GM18873 (cell line): Measurements from ENCODE around the gene C5orf46.

Experiments
- ATAC-seq: cut with Tn5 transposase; IDR thresholded peaks from one replicate; pipeline ENCODE4 v1.9.1; 2021; ENCODE audit warnings: mild to moderate bottlenecking, moderate library complexity, moderate number of reproducible peaks; ENCODE audit not compliant: unreplicated experiment, low FRiP score

C5orf46 gene

DNA sequence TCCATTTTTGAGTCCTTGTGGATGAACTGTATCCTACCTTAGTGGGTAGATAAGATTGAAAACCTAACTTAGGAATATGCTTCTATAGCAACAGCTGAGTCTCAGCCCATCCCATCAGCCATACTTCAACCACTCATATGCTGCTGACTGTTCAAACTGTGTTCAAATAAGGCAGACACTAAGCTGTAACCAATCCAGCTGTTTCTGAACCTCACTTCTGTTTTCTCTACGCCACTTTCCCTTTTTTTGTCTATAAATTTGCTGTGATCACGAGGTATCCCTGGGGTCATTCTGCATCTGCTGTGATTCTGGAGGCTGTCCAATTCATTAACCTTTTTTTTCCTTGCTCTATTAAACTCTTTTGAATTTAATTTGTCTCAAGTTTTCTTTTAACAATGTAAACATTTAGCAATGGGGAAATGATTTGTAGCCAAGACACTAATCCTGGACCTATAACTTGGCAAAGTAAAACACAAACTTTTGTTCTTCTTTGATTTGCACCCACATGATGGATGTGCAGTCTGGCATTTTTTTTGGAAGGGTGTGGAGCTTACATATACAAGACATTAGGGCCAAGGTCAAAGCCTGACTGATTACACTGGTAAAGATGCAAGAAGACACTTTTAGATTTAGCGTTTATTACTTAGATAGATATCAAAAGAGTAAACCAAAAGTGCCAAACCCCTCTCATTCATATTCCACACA lies 42.7 kb downstream of the C5orf46 start:
- no peak for ATAC-seq

DNA sequence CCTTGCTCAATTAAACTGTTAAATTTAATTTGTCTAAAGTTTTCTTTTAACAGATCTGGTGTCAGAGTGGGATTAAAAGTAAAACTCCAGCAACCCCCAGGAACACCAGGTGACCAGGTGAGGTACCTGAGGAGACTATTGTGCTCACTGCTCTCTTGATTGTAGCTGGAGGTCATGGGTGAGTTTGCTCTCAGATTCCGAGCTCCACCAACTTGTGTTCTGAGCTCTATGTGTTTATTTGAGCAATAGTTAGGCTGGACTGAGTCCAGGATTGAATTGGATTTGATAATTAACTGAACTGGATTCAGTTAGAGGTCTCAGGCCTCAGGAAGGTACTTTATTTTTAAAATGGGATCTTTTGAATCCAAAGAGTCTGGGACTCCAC lies 45.7 kb downstream of the C5orf46 start:
- ATAC-seq = no peak

DNA sequence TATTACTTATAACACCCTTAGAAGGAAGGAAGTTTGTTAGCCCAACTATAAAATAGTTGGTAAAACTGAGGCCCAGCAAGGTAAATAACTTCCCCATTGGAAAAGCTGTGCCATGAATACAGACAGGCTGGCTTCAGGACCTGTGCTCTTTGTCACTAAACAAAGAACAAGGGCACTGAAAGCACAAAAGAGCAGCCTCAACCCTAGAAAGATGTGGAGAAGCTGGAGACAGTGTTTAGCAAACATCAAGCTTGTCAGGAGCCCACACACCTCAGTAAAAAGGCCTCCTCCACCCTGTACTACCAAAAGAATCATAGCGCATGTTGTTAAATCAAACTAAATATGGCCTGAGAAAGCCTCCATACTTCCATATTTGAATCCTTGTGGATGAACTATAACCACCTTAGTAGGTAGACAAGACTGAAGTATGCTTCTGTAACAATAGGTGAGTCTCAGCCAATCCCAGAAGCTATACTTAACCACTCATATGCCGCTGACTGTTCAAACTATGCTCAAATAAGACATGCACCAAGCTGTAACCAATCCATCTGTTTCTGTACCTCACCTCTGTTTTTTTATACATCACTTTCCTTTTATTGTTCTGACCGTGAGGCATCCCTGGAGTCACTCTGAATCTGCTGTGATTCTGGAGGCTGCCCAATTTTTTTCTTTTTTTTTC lies 46.2 kb downstream of the C5orf46 start:
- ATAC-seq = no peak

DNA sequence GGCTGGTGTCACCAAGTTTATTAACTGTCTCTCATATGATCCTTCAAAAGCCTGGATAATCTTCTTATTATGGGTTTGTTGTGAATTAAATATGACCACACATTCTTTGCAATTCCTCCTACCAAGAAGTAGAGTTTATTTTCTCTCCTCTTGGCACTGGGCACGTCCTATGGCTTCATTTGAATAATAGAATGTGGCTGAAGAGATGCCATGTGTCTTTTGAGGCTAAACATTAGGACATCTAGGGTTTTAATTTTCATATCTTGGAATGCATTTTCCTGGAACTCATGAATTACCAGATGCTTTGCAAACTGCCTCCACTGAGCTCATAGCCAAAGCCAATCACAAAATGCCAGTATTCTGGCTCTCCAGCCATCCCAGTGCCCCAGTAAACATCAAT lies 47.8 kb downstream of the C5orf46 start:
- no peak for ATAC-seq

DNA sequence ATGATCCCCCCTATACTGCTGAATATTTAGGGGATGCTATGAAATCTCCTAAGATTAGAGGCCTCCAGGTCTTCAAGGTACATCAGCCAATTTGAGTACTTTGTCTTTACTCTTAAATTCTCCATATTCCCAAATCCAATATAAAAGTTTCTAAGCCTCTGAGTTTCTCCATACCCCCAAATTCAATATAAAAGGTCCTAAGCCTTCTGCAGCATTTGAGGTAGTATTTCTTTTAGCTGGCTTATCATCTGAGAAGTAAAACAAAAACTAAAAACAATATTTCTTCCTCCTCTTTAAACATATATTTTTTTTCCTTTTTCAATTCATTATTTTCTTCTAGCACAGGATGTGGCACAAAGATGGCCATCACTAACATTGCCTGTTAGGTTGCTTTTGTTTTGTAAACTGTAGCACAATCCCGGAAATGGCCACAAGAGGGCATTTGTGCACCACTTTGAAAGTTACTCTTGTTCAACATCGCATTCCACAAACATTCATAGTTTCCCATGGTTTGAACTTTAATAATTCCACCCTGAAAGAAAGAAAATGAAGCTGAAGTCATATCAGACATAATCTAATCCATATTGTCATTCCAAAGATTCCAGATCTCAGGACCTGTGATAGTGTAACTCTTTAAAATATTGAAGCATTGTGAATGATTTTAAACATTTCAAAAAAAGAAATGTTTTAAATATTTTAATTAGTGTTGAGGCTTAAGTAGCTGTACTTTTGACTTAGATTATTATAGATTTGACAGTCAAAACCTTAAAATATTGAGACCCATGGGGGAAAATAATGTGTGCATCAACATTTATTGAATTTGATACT lies 48.8 kb downstream of the C5orf46 start:
- peak; percentile 68 for ATAC-seq

DNA sequence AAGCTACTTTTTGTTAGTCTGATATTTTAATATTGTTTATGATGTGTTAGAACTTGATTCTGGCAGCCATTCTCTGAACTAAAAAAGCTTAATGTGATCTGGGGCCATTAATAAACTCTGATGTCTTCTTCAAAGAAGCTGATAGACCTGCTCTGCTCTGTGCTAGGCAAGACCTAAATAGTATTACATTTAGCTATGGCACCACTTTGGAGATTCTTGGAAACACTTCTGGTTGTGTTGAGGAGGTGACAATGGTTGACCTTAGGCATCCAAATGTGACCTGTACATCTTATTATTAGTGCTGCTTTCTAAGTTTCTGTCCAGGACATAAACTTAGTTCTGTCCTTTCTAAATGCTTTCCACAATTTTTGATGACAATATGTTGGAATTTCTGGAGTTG lies 49.5 kb downstream of the C5orf46 start:
- no peak for ATAC-seq

DNA sequence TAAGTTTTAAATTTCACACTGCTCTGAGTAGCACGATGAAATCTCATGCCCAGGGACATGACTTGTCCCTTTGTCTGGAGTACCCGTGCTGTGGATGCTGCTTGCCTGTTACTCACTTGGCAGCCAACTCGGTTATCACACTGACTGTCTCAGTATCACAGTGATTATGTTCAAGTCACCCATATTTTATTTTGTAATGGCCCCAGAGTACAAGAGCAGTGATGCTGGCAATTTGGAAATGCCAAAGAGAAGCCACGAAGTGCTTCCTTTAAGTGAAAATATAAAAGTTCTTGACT lies 50.6 kb downstream of the C5orf46 start:
- ATAC-seq = no peak

DNA sequence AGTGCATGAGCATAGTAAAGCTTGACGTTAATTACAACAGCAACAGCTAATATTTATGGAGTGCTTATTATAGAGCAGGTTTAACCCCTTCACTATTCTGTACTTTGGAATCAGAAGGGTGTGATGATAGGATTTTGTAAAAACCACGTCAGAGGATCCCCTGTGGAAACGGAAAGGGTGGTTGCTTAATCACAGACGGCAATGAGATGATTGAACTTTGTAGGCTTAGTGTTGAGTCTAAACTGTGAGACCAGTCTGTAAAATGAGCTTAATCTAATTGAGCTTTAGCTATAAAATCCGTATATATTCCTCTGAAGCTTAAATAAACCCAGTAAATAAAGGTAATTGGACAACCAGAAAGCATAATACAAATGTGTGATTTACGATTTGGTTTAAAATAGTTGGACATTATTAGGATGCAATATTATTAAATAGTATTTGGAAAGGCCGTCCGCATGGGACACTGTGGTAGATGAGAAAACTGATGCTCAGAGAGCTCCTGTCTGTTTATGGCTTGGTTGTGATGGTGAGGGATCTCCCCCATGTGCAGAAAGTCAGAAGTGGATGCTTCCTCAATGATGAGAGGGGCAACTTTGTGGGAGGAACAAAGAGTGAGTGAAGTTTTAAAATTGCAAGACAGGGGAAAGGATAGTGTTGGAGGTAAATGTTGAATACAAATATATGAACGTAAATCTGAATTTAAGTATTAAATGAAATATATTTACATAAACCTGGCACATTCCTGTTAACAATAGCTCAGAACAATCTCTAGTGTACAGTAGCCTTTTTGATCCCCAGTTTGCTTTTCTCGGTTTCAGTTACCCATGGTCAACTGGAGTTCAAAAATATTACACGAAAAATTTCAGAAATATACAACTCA lies 51.2 kb downstream of the C5orf46 start:
- ATAC-seq = no peak

DNA sequence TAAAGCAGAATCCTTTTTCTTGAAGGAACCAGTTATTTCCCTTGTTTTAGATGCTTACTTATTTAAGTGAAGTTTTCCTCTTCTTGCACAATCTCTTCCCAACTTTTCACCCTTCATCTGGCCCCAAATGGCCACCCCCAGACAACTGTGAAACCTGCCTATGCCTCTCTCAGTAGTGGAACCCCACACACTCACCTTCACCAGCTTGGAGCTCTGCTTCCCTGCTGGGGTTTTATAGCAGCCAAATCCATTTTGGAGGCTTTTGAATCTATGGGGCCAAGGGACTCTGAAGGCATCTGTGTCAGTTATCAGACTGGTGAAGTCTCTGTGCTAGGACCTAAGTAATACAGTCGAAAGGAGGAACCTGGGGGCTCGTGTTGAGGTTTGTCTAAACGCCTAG lies 52.0 kb downstream of the C5orf46 start:
- ATAC-seq = no peak

DNA sequence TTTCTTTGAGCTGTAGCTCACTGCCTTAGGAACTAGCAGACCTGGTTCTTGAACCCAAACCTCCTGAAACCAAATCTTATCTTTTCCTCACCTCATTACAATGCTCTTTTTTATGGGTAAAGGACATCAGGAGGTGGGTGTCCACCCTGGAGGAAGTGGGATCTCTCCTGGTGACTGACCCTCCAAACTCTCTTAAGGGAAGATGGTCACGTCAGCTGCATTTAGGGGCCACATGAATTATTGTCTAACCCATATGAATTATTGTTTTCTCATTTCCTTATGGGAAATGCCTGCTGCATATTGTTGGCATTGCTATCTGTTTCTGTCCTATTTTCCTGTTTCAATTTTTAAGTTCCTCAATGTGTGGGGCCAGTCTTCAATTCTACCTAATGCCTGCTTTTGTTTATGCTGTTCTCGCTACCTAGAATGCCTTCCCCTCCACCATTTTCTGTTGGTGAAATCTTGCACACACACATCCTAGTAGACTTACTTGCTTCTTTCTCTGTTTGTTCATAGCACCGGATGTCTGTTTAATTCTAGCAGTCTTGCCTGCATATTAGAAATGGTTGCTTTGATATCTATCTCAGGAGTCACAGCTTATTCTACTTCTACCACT lies 52.9 kb downstream of the C5orf46 start:
- ATAC-seq = no peak

DNA sequence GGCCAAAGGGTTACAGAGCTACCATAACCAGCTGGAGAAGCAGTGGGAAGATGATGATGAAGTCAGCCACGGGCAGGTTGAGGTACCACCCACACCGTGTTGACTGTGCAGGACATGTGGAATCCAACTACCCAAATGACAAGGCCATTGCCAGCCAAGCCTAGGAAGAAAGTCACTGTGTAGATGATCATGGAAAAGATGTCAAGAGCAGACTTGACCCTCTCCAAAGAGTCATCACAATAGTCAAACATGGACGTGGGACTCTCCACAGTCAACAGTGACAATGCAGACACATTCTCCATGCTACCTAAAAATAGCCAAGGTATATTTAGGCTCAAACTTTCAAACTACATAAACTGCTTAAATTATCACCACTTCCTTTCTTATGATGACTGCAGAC lies 54.0 kb downstream of the C5orf46 start:
- no peak for ATAC-seq

DNA sequence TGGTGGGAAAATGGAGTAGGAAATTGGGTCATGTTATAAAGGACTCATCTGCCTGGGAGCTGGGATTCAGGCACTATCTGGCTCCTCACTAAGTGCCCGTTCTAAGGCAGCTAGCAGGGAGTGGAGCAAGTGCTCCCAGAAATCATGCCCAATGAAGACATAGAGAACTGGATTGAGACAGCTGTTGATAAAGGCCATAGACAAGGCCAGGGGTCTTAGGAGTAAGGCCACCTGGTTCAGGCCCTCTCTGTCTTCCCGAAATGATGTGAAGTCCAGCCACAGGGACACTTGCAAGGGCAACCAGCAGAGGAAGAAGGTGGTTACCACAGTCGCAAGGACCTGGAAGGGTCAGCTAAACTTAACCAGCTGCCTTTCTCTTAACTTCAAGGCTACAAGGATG lies 54.8 kb downstream of the C5orf46 start:
- no peak for ATAC-seq

DNA sequence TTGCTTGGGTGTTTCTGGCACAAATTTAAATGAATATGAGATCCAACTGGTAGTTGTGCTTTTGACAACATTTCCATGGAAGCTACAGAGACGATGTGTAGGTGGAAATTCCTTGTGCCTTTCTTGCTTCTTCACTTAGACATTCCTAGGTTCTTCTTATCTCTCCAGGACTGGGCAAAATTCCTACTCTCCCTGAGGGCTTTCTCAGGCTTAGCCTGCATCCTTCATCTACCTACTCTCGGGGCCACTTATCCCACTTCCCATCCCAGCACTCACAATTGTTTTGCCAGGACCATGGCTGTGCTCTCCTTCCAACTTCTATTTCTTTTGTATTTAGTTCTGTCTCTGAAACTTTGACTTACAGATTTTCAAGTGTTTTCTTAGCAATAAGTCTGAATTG lies 57.1 kb downstream of the C5orf46 start:
- ATAC-seq = no peak

DNA sequence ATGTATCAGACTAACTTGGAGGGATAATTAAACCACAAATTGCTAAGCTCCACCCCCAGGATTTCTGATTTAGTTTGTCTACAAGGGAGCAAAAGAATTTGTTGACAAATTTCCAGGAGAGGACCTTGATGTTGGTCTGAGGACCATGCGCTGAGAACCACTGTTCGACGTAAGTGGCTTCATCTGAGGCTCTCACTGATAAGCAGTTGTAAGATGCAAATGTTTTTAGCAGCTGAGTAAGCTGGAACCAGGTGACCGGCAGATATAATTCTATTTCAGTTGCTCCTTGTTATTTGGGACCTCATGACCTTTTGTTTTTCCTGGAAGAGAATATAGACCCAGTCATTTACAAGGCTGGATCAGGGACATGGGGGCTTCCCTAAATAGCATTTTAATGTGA lies 60.7 kb downstream of the C5orf46 start:
- no peak for ATAC-seq

DNA sequence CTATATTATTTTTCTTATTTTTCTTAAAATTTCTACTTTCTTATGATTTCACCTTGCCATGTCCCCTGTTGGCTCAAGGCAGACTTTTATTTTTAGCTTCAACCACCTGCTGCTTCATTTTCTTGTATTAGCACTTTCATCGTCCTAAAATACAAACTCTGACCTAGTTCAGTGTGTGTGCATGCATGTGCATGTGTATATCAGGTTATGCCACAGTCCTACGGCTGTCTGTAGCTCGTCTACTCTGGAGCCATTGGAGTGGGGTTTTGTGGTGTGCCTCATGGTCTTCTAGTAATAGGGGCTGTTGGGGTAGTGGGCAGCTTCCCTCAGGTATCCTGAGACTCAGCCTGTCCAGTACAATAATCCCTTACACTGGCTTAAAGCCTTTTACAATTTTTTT lies 61.5 kb downstream of the C5orf46 start:
- ATAC-seq = no peak

DNA sequence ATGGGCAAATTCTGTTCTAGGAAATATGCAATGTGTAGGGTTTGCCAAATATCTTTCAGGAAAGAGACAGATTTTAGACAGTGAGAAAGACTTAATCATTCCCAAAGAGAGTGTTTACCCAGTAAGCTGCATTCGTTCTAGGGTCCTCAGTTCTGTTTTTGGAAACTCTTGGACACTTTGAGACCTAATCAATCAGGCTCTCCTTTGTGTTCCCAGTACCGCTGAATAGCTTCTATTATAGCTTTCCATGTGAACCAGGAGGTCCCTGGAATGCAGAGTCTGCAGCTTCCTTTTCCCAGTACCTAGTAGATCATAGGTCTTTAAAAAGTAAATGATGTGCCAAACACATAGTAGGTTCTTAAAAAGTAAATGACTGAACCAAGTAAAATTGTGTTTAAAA lies 63.5 kb downstream of the C5orf46 start:
- ATAC-seq = no peak
